LNCaP clone FGC (cell line): ENCODE results near the gene CKS1B.

ENCODE experiments used
- DNase-seq: peaks from one replicate; pipeline ENCODE4 v3.0.0-alpha.2; 2011; ENCODE audit warnings: low read depth
- H3K4me3 ChIP-seq: 2 replicates; pipeline ENCODE4 v1.5.1; 2011; ENCODE audit warnings: mild to moderate bottlenecking, low read depth, low read length, control low read depth
- TF ChIP-seq, protein P1 (sequence below): IDR thresholded peaks from 2 replicates; pipeline ENCODE4 v1.5.1; 2012; ENCODE audit warnings: mild to moderate bottlenecking; ENCODE audit not compliant: control insufficient read depth, insufficient read depth; ENCODE audit errors: extremely low read depth

Gene CKS1B

DNA sequence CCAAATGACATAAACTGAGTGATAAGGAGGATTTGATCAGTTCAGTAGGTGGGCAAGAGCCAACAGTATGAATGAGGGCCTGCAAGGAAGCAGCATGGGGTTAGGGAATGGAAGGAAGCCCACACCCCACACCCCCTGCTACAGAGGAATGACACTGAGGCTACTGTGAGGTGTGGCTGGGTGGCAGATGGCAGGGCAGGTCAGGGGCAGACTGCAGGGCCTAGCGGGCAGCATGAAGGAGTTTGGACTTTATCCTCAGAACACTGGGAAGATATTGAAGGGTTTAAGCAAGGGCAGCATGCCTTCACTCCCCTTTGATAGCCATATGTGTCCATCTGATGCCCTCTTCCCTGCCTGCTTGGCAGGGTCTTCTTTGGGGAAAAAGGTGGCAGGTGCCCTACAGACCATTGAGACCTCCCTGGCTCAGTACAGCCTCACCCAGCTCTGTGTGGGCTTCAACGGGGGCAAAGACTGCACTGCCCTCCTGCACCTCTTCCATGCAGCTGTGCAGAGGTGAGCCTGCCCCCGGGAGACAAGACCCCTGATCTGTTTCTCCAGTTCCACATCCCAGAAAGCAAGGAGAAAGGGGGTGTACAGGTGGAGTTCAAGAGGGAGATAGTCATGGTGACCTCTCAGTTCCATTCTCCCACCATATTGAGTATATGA is 14.8 kb downstream of the CKS1B start:
- no peak overlapping the region for H3K4me3 ChIP-seq
- DNase-seq = no peak
- TF ChIP-seq, protein P1, sequence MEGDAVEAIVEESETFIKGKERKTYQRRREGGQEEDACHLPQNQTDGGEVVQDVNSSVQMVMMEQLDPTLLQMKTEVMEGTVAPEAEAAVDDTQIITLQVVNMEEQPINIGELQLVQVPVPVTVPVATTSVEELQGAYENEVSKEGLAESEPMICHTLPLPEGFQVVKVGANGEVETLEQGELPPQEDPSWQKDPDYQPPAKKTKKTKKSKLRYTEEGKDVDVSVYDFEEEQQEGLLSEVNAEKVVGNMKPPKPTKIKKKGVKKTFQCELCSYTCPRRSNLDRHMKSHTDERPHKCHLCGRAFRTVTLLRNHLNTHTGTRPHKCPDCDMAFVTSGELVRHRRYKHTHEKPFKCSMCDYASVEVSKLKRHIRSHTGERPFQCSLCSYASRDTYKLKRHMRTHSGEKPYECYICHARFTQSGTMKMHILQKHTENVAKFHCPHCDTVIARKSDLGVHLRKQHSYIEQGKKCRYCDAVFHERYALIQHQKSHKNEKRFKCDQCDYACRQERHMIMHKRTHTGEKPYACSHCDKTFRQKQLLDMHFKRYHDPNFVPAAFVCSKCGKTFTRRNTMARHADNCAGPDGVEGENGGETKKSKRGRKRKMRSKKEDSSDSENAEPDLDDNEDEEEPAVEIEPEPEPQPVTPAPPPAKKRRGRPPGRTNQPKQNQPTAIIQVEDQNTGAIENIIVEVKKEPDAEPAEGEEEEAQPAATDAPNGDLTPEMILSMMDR = no peak

DNA sequence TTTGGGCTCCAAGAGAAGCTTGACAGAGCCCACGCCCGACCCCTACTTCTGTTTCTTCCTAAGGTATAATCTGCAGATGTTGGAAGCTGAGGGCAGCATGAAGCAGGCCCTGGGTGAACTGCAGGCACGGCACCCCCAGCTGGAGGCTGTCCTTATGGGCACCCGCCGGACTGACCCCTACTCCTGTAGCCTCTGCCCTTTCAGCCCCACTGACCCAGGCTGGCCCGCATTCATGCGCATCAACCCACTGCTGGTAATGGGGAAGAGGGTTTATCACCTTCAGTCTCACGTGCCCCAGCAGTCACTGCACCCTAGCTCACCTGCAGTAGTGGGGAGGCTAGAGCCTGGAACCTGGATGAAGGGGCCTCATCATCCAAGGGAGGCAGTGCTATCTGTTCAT is 15.8 kb downstream of the CKS1B start:
- no peak for DNase-seq
- TF ChIP-seq, protein P1 = no peak
- no peak overlapping the region for H3K4me3 ChIP-seq

DNA sequence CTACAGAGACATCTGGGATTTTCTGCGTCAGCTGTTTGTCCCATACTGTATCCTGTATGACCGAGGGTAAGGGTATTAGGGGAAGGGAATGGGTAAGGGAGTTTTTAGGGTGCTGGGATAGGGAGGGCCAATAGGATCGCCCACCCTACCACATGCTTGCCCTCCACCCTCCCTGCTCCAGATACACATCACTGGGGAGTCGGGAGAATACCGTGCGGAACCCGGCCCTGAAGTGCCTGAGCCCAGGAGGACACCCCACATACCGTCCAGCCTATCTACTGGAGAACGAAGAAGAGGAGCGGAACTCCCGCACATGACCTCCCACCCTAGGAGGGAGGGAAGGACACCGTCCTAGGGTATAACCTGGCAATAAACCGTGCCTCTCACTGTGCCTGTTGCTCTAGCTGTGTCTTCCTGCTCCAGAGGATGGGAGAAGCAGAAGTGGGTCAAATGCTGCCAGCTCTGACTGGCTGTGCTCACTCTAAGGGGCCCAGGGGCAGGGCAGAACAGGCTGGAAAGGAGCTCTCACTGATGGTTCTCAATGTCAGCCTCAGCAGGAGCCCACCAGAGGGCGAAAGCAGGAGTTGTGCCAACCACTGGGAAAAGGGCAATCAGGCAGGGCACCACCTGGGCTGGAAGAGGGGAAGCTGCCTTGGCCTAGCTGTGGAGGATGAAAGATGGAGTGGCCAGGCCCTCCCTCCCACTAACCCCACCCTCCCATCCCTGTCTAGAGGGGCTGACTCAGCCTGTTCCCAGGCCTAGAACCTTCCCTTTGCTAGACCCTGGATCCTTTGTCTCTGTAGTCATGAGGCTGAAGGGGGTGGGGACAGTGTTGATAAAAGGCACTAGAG is 18.5 kb downstream of the CKS1B start:
- TF ChIP-seq, protein P1 = no peak
- no peak overlapping the region for H3K4me3 ChIP-seq
- no peak for DNase-seq

DNA sequence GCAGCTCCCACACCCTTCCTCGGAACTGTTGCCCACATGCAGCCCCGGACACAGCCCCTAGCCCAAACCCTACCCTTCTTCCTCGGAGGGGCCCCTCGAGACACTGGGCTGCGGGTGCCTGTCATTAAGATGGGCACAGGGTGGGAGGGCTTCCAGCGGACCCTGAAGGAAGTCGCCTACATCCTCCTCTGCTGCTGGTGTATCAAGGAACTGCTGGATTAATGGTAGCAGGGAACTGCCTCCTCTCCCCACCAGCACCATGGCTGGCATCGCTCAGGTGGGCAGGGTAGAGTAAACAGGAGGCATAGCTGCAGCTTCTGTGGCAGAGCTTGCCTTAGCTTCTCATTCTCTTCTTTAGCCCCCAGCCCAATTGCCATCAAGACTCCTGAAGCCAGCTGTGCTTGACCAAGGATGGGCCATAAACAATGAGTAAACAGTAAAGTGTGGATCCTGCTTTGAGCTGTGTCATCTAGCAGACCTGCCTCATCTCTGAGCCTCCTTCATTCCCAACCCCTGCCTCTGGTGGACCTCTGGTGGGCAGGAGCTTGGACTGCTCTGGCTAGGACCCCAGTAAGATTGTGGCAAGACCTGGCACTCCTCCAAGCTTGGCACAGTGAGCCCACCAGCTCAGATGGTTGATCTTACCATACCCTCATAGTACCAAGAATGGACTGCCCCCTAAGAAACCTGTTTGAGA is 19.2 kb downstream of the CKS1B start, which contains the start of gene LENEP:
Gene LENEP (plus strand): TSS at position 15 of the 697 bp plus-strand sequence. CDS start 22 bp downstream, at position 37.
- no peak within 1 kb of the TSS for H3K4me3 ChIP-seq
- DNase-seq = no peak

DNA sequence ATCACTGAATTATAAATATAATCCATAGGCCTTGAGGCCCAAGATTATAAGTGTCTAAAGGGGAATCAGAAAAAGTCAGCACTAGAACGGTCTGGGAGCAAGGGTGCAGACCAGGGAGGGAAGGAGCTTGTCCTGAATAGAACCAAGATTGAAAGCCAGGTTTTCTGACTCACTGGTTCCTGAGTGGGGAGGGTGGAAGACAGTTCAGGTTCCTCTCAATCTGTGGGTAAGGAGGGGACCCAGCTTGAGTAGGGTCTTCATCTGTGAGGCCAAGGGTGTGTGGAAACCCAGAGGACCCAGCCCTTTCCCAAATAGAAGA is 19.7 kb downstream of the CKS1B start:
- no peak overlapping the region for H3K4me3 ChIP-seq
- TF ChIP-seq, protein P1 = no peak
- DNase-seq = no peak

More for the DNA sequence above, 19.2 kb downstream of the CKS1B start, which contains the start of gene LENEP:
- TF ChIP-seq, protein P1 = no peak

DNA sequence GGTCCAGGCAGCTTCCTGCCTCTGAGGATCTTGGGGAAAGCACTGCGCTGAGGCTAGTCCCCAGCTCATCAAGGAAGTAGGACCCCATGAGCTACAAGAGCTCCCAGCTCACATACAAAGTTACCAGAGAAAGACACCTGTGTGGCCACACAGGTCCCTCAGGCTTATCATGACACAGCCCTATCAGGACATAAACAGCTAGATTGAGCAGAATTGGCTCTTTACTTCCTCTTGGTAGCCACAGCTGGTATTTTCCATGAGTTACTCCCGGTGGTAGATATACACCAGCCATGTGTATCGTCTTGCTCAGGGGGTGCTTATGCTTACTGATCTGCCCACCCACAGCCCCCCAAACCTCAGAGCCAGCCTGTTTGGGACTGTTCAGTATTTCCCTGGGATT is 20.1 kb downstream of the CKS1B start:
- no peak overlapping the region for H3K4me3 ChIP-seq
- TF ChIP-seq, protein P1 = no peak
- DNase-seq = no peak
